ENCODE measurements around the gene SON. TPM values are rescaled to one million over a fixed set of nuclear protein-coding genes. Genes with fewer than 3 reads are reported as not detected.

Gene SON, protein sequence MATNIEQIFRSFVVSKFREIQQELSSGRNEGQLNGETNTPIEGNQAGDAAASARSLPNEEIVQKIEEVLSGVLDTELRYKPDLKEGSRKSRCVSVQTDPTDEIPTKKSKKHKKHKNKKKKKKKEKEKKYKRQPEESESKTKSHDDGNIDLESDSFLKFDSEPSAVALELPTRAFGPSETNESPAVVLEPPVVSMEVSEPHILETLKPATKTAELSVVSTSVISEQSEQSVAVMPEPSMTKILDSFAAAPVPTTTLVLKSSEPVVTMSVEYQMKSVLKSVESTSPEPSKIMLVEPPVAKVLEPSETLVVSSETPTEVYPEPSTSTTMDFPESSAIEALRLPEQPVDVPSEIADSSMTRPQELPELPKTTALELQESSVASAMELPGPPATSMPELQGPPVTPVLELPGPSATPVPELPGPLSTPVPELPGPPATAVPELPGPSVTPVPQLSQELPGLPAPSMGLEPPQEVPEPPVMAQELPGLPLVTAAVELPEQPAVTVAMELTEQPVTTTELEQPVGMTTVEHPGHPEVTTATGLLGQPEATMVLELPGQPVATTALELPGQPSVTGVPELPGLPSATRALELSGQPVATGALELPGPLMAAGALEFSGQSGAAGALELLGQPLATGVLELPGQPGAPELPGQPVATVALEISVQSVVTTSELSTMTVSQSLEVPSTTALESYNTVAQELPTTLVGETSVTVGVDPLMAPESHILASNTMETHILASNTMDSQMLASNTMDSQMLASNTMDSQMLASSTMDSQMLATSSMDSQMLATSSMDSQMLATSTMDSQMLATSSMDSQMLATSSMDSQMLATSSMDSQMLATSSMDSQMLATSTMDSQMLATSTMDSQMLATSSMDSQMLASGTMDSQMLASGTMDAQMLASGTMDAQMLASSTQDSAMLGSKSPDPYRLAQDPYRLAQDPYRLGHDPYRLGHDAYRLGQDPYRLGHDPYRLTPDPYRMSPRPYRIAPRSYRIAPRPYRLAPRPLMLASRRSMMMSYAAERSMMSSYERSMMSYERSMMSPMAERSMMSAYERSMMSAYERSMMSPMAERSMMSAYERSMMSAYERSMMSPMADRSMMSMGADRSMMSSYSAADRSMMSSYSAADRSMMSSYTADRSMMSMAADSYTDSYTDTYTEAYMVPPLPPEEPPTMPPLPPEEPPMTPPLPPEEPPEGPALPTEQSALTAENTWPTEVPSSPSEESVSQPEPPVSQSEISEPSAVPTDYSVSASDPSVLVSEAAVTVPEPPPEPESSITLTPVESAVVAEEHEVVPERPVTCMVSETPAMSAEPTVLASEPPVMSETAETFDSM (N-terminal part only)
- 84.5 to 124 TPM (median 87.8 TPM) in 5 replicates for total RNA-seq (2022; extraction: Qiagen RNA extraction; ENCODE audit: low read depth)

DNA sequence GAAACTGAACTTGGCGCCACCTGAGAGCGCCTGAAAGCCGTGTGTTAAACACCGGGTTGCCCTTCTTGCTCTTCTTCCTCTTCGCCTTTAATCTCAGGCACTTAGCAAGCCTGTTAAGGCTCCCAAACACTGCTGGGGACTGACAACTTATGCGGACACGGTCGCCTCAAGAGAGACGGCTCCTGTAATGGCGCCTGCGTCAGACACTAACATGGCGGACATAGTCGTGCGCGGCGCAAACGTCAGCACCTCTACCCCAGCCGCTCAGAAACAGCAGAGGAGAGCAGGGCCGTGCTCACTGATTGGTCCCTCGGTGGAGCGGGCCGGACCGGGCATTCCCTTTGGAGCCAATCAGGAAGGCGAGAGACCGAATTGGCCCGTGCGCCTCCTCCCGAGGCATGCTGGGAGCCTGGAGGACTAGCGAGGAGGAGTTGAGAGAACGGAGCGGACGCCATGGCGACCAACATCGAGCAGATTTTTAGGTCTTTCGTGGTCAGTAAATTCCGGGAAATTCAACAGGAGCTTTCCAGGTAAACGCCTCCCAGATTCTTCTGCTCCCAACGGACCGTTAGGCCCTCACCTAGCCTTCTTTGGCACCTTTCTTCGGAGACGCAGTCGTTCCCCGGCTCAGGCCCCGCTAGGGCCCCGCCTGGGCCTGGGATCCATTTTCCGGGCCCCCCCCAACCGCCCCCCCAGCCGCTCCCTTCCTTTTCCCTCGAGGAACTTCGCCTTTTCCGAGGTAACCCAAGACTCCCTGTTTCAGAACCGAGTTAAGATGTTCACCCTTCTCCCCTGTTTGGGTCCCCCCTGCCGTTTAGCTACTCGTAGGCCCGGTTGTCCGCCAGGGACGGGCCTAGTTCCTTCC is at the start of gene SON:
Gene SON, plus strand, starts transcription at position 399 of the 865 bp plus-strand sequence. Its CDS starts 55 bp downstream, at position 454.

DNA sequence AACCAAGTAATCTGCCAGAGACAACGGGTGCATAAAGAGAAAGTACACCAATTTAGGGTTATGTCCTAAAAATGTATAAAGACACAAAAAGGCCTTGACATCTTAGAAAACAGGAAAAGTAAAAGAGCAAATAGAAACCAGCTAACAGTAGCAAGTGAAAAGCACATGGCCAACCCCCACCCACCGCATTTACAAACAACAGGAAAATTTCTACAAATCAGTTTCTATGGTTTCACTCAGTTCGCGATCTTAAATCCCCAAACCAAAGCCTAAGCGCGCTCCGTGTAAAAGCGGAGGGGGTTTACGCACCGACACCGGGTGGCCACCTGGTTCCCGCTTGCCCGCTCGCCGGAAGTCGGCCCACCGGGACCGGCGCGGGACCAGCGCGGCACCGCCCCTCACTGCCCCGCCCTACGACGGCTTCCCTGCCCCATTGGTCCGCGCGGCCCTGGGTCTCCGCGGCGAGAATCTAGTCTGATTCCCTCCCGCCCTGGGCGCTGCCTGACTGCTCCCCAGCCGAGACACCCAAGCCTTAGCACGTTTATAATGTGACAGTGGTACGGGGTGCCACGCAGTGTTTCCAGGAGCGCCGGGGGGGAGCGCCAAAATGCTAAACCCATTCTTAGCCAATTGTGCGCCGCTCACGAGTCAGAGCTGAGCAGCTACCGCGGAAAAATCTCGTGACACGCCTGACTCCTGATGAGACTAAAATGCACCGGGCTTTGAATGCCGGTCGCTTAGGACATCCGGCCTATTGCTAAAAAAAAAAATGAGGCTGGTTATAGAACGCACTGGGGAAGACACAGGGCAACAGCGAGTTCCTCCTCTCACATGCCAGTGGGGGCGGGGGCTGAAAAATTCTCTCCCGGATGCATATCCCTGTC is 840 bp upstream of the SON start, which contains the start of gene GART:
Gene GART, minus strand, starts transcription at position 362 of the 884 bp plus-strand sequence. CDS start 2,802 bp downstream, outside the sequence.

DNA sequence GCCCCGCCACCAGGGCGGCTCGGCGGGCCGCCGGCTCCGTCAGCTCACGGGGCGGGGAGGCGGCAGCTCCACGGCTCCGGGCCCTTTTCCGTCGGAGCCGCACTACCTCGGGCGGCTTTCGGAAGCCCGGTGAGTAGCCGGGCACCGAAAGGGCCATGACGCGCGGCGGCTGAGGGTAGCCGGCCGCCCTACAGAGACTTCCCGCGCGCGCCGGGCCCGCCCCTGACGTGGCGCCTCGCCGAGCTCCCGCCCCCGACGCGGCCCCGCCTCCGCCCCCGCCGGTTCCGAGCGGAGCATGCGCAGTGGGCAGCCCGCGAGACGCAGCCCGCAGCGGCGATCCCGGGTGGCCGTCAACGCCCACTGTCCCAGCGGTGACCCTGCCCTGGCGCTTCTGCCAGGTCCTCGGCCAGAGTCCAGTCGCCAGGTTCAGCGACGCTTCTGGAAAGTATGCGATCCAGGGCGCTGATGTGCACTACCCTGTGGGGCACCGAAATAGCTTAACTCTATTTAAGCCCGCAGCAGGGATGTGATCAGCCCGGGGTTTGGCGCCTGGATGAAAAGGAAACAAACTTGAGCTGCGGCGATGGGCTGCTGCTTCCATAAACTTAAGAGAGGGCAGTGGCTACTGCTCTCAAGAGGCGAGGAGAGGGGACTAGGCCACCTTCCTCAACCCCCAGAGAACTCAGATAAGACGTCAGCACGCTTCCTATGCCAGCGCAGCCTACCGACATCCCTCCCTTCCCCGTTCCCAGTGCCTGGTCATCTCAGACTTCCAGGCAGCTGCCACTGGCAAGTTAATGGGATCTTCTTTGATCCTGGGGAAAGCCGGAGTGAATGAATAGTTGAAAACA is 45.9 kb downstream of the SON start, which contains the start of gene DONSON:
Gene DONSON, minus strand, starts transcription at position 200 of the 851 bp plus-strand sequence. Its CDS starts 43 bp downstream, at position 157.

Other genes starting within 250 kb of the SON start
- gene IFNAR1, start 218.1 kb upstream of the SON start, total RNA-seq (2022; extraction: Qiagen RNA extraction; ENCODE audit: low read depth), result 14.5 to 32.2 TPM (median 16.5 TPM) in 5 replicates
- gene IFNGR2, start 139.6 kb upstream of the SON start, total RNA-seq (2022; extraction: Qiagen RNA extraction; ENCODE audit: low read depth), result 50.7 to 63.2 TPM (median 57.1 TPM) in 5 replicates
- gene TMEM50B, start 63.1 kb upstream of the SON start, total RNA-seq (2022; extraction: Qiagen RNA extraction; ENCODE audit: low read depth), result 11.9 to 12.8 TPM (median 12.7 TPM) in 5 replicates
- 0.10 to 0.61 TPM (median 0.43 TPM) in 5 replicates for gene DNAJC28, start 51.3 kb upstream of the SON start, total RNA-seq (2022; extraction: Qiagen RNA extraction; ENCODE audit: low read depth)
- gene GART, start 921 bp upstream of the SON start, total RNA-seq (2022; extraction: Qiagen RNA extraction; ENCODE audit: low read depth), result 62.1 to 75.5 TPM (median 70.9 TPM) in 5 replicates
- 14.5 to 23.0 TPM (median 18.1 TPM) in 5 replicates for gene DONSON, start 45.6 kb downstream of the SON start, total RNA-seq (2022; extraction: Qiagen RNA extraction; ENCODE audit: low read depth)
- 10.7 to 16.6 TPM (median 15.2 TPM) in 5 replicates for gene CRYZL1, start 98.7 kb downstream of the SON start, total RNA-seq (2022; extraction: Qiagen RNA extraction; ENCODE audit: low read depth)
- 13.1 to 23.9 TPM (median 14.9 TPM) in 5 replicates for gene ITSN1, start 99.5 kb downstream of the SON start, total RNA-seq (2022; extraction: Qiagen RNA extraction; ENCODE audit: low read depth)

Data from A549 treated with CpdA at 1 μM for 4 hours (cell line).